IMR-90 (cell line): ENCODE results near the gene NAPEPLD. TPM values are rescaled to one million over a fixed set of nuclear protein-coding genes. Genes with fewer than 3 reads are reported as not detected.

Source experiments
- ATAC-seq: fragments of 200-7000 bp; cut with Tn5 transposase; 2 replicates; pipeline ENCODE4 v1.9.1; 2020; ENCODE audit warnings: low read depth, mild to moderate bottlenecking, moderate library complexity
- BruUV-seq: library from RNA; stranded (reverse); fragments of 400-500 nt; replicated peaks from 2 replicates; lab custom pipeline; 2021; lab: Mats Ljungman, UMichigan
- CTCF ChIA-PET: fragments of 300-600 bp; formaldehyde crosslinking; extraction: SDS; loops from one replicate; lab custom pipeline; 2021; ENCODE audit warnings: antibody characterized with exemption; lab: Yijun Ruan, JAX
- POLR2A ChIA-PET: fragments of 300-600 bp; sonication (Branson Sonifier 250); formaldehyde crosslinking; loops from one replicate; lab custom pipeline; 2022; ENCODE audit warnings: antibody characterized with exemption; ENCODE audit not compliant: unreplicated experiment; lab: Charles Lee
- DNase-seq: peaks from one replicate; pipeline ENCODE4 v3.0.0; 2013
- H2AFZ ChIP-seq: replicated peaks from 2 replicates; pipeline ENCODE3; 2013; ENCODE audit warnings: low read length, mild to moderate bottlenecking; ENCODE audit not compliant: poor library complexity
- H2AK5ac ChIP-seq: 2 replicates; pipeline ENCODE4 v1.6.1; 2013; ENCODE audit warnings: low read depth, low read length, inconsistent platforms
- H2AK9ac ChIP-seq: replicated peaks from 2 replicates; pipeline ENCODE3; 2013; ENCODE audit warnings: mild to moderate bottlenecking, low read depth, low read length, moderate library complexity; ENCODE audit not compliant: poor library complexity
- H2BK120ac ChIP-seq: 2 replicates; pipeline ENCODE4 v1.6.1; 2013; ENCODE audit warnings: low read depth, low read length, inconsistent platforms
- H2BK15ac ChIP-seq: 3 replicates; pipeline ENCODE4 v1.6.1; 2013; ENCODE audit warnings: low read depth, low read length, inconsistent platforms
- H2BK20ac ChIP-seq: 2 replicates; pipeline ENCODE4 v1.6.1; 2013; ENCODE audit warnings: low read depth, mild to moderate bottlenecking, inconsistent platforms, low read length, moderate library complexity
- H2BK5ac ChIP-seq: 2 replicates; pipeline ENCODE4 v1.6.1; 2013; ENCODE audit warnings: mild to moderate bottlenecking, low read depth, low read length, inconsistent platforms; ENCODE audit not compliant: poor library complexity, severe bottlenecking
- H3K14ac ChIP-seq: replicated peaks from 2 replicates; pipeline ENCODE4 v1.6.1; 2013; ENCODE audit warnings: low read depth, low read length, inconsistent platforms
- H3K18ac ChIP-seq: 2 replicates; pipeline ENCODE4 v1.6.1; 2013; ENCODE audit warnings: low read depth, low read length, control low read depth
- H3K23ac ChIP-seq: 2 replicates; pipeline ENCODE4 v1.6.1; 2013; ENCODE audit warnings: low read depth, low read length, inconsistent platforms
- H3K27ac ChIP-seq: 2 replicates; pipeline ENCODE4 v1.5.1; 2013; ENCODE audit warnings: mild to moderate bottlenecking, control low read depth, low read length; ENCODE audit not compliant: insufficient read depth
- H3K27me3 ChIP-seq: 2 replicates; pipeline ENCODE4 v1.6.1; 2013; ENCODE audit warnings: low read length; ENCODE audit not compliant: control insufficient read depth, insufficient read depth
- H3K36me3 ChIP-seq: 2 replicates; pipeline ENCODE4 v1.6.1; 2013; ENCODE audit warnings: low read length, mixed read lengths; ENCODE audit not compliant: control insufficient read depth, insufficient read depth
- H3K4ac ChIP-seq: 2 replicates; pipeline ENCODE4 v1.6.1; 2013; ENCODE audit warnings: low read depth, low read length, inconsistent platforms
- H3K4me1 ChIP-seq: 2 replicates; pipeline ENCODE4 v1.6.1; 2013; ENCODE audit warnings: low read length, mixed read lengths; ENCODE audit not compliant: control insufficient read depth, insufficient read depth
- H3K4me2 ChIP-seq: 2 replicates; pipeline ENCODE4 v1.6.1; 2013; ENCODE audit warnings: low read depth, mild to moderate bottlenecking, control low read depth, low read length, moderate library complexity
- H3K4me3 ChIP-seq: 2 replicates; pipeline ENCODE4 v1.5.1; 2013; ENCODE audit warnings: low read depth, mild to moderate bottlenecking, control low read depth, low read length, moderate library complexity; ENCODE audit not compliant: insufficient read depth
- H3K56ac ChIP-seq: 2 replicates; pipeline ENCODE4 v1.6.1; 2013; ENCODE audit warnings: low read length, inconsistent platforms; ENCODE audit not compliant: insufficient read depth; ENCODE audit errors: extremely low read depth
- H3K79me1 ChIP-seq, 2 experiments: 2 replicates each; pipeline ENCODE4 v1.6.1; 2013; ENCODE audit warnings: low read length in 2 of 2, inconsistent platforms in 1 of 2, low read depth in 1 of 2
- H3K9ac ChIP-seq: 2 replicates; pipeline ENCODE4 v1.6.1; 2013; ENCODE audit warnings: low read depth, low read length, control low read depth
- H3K9me1 ChIP-seq: 2 replicates; pipeline ENCODE4 v1.6.1; 2013; ENCODE audit warnings: low read length, inconsistent platforms; ENCODE audit not compliant: insufficient read depth
- H3K9me3 ChIP-seq: 2 replicates; pipeline ENCODE4 v1.6.1; 2013; ENCODE audit warnings: low read length; ENCODE audit not compliant: control insufficient read depth, insufficient read depth
- H4K20me1 ChIP-seq: 2 replicates; pipeline ENCODE4 v1.6.1; 2013; ENCODE audit warnings: low read length, inconsistent platforms; ENCODE audit not compliant: insufficient read depth
- H4K5ac ChIP-seq: 2 replicates; pipeline ENCODE4 v1.6.1; 2013; ENCODE audit warnings: mild to moderate bottlenecking, low read depth, low read length, control low read depth
- H4K8ac ChIP-seq, 2 experiments: 2 replicates each; pipeline ENCODE4 v1.6.1; 2013; ENCODE audit warnings: low read depth in 2 of 2, low read length in 2 of 2, control low read depth in 1 of 2, inconsistent platforms in 1 of 2
- H4K91ac ChIP-seq: 2 replicates; pipeline ENCODE4 v1.6.1; 2013; ENCODE audit warnings: low read depth, low read length, inconsistent platforms; ENCODE audit not compliant: insufficient read depth
- CEBPB ChIP-seq: IDR thresholded peaks from 2 replicates; pipeline ENCODE4 v1.6.1; 2012; ENCODE audit warnings: low read depth, low read length, improper control_type of control experiment
- CHD1 ChIP-seq: IDR thresholded peaks from 2 replicates; pipeline ENCODE4 v1.6.1; 2012; ENCODE audit warnings: low read depth, low read length, improper control_type of control experiment
- ELK1 ChIP-seq: fragments of 150-350 bp; IDR thresholded peaks from 2 replicates; pipeline ENCODE4 v1.6.1; 2016; ENCODE audit warnings: low read depth, mild to moderate bottlenecking, low read length, moderate library complexity, borderline replicate concordance
- FOS ChIP-seq: fragments of 150-350 bp; IDR thresholded peaks from 2 replicates; pipeline ENCODE4 v1.6.1; 2016; ENCODE audit warnings: low read depth, low read length
- MAFK ChIP-seq: IDR thresholded peaks from 2 replicates; pipeline ENCODE4 v1.6.1; 2012; ENCODE audit warnings: low read depth, low read length, improper control_type of control experiment
- MAZ ChIP-seq: IDR thresholded peaks from 2 replicates; pipeline ENCODE4 v1.6.1; 2012; ENCODE audit warnings: low read depth, mild to moderate bottlenecking, low read length, improper control_type of control experiment, moderate library complexity, borderline replicate concordance
- MXI1 ChIP-seq: IDR thresholded peaks from 2 replicates; pipeline ENCODE4 v1.6.1; 2012; ENCODE audit warnings: low read depth, mild to moderate bottlenecking, low read length, moderate library complexity, borderline replicate concordance
- POLR2A ChIP-seq: IDR thresholded peaks from 2 replicates; pipeline ENCODE4 v1.6.1; 2012; ENCODE audit warnings: mild to moderate bottlenecking, low read depth, low read length
- RCOR1 ChIP-seq: IDR thresholded peaks from 2 replicates; pipeline ENCODE4 v1.6.1; 2012; ENCODE audit warnings: mild to moderate bottlenecking, low read length, improper control_type of control experiment; ENCODE audit not compliant: insufficient replicate concordance
- RFX5 ChIP-seq: IDR thresholded peaks from 2 replicates; pipeline ENCODE4 v1.8.0; 2012; ENCODE audit warnings: low read depth, mild to moderate bottlenecking, low read length, moderate library complexity
- SMC3 ChIP-seq: fragments of 150-350 bp; IDR thresholded peaks from 2 replicates; pipeline ENCODE4 v1.6.1; 2016; ENCODE audit warnings: low read depth, mild to moderate bottlenecking, antibody characterized with exemption, low read length, moderate library complexity
- WGBS, 2 experiments: methylation state at CpG; one replicate each; pipeline versions ENCODE4 v1.1.5 to v1.1.7; 2013; ENCODE audit warnings: missing lambda C conversion rate in 2 of 2; ENCODE audit not compliant: insufficient read length in 1 of 2; ENCODE audit errors: extremely low coverage in 2 of 2; 5-methylcytosine and 5-hydroxymethylcytosine counted together
- dilution Hi-C: fragments of 300-500 bp; cut with HindIII; formaldehyde crosslinking; loops from one replicate; pipeline ENCODE4 v1.14.3; 2018; ENCODE audit warnings: low sequenced_read_pairs; ENCODE audit not compliant: unreplicated experiment
- in situ Hi-C: fragments of 300-500 bp; cut with MboI; formaldehyde crosslinking; loops from 3 replicates; pipeline ENCODE4 v1.14.3; 2019; ENCODE audit warnings: low sequenced_read_pairs, inconsistent platforms, mixed read lengths
- intact Hi-C: fragments of 100-400 bp; cut with micrococcal nuclease; formaldehyde crosslinking; loops from 2 replicates; pipeline ENCODE4 v1.10.0; 2022
- polyA plus RNA-seq, 3 experiments: library from polyadenylated mRNA; depleted of rRNA; stranded (reverse); fragments of >200 nt; gene quantifications; 2 replicates each; pipeline ENCODE4 v1.2.3, GENCODE V29; 2012; ENCODE audit warnings: low replicate concordance in 1 of 3
- total RNA-seq: library from RNA; depleted of rRNA; stranded (reverse); fragments of >200 nt; gene quantifications from 2 replicates; pipeline ENCODE4 v1.2.3, GENCODE V29; 2012

NAPEPLD gene
- total and polyA plus RNA-seq, 2 of the 4 experiments (the other 2 are of a cell fraction), result 2.2 to 3.4 TPM

GRCh38 chr7:103100348-103100747 is 48.6 kb downstream of the NAPEPLD start:
- ATAC-seq, result no peak
- no peak for DNase-seq
- Histone ChIP-seq H2AK9ac (no peak overlapping the region), H2BK20ac (no peak overlapping the region), H4K5ac (no peak overlapping the region), H3K9me3 (no peaks in the 10 kb centered on the region), H3K4me1 (no peaks in the 10 kb centered on the region), H4K91ac (no peak overlapping the region), H3K27ac (no peak overlapping the region), H3K9me1 (peaks cover 3% of the 10 kb centered on the region; the same call in 1 of the 2 replicates), H3K79me1 (no peaks in the 10 kb centered on the region), H3K27me3 (no peaks in the 10 kb centered on the region), H3K4me2 (no peak overlapping the region), H3K14ac (no peak overlapping the region), H3K9ac (no peak overlapping the region), H2BK15ac (no peak overlapping the region), H3K4ac (no peak overlapping the region), H3K23ac (no peak overlapping the region), H4K20me1 (no peaks in the 10 kb centered on the region), H2BK120ac (no peak overlapping the region), H3K4me3 (no peak overlapping the region), H3K18ac (no peak overlapping the region), H2AK5ac (no peak overlapping the region), H3K36me3 (peaks cover 9% of the 10 kb centered on the region), H3K56ac (no peak overlapping the region), H4K8ac (no peak overlapping the region), H2BK5ac (no peak overlapping the region), H2AFZ (no peak overlapping the region)
- CTCF ChIA-PET, result no interaction called here
- dilution Hi-C loops, result no loop called here
- BruUV-seq, result no TSS peak
- intact Hi-C loops, result no loop called here
- TF ChIP-seq ELK1, result no peak
- no peak for TF ChIP-seq MAFK
- TF ChIP-seq RCOR1, result no peak
- no peak for TF ChIP-seq MXI1
- TF ChIP-seq CEBPB, result no peak
- TF ChIP-seq RFX5, result no peak
- no peak for TF ChIP-seq SMC3
- TF ChIP-seq FOS, result no peak
- no peak for TF ChIP-seq MAZ
- TF ChIP-seq CHD1, result no peak
- no peak for TF ChIP-seq POLR2A
- POLR2A ChIA-PET, result no interaction called here
- no CpG with 5 or more reads among the region's 3 CpGs for WGBS, 2 experiments
- in situ Hi-C loops, result no loop called here
